Measurements from ENCODE around the gene ETV5. TPM values are rescaled to one million over a fixed set of nuclear protein-coding genes. Genes with fewer than 3 reads are reported as not detected.

ETV5 gene
- total and polyA plus RNA-seq, 2 donors (not counting 1 experiment from before 2014, with no cell fraction given), result 23.1 to 24.9 TPM

GRCh38 chr3:186149319-186149960 lies 40.6 kb upstream of the ETV5 start:
- Histone ChIP-seq H2AFZ (ENCODE audit: low read length) (no peak overlapping the region), H3K79me2 (ENCODE audit: control insufficient read depth, insufficient read depth, low read length) (no peaks in the 10 kb centered on the region), H3K4me2 (ENCODE audit: extremely low read depth, insufficient read depth, low read length) (no peak overlapping the region), H3K9me3 (ENCODE audit: control insufficient read depth, insufficient read depth, low read depth, low read length) (no peaks in the 10 kb centered on the region), H3K9ac (ENCODE audit: insufficient read depth, low read length) (no peak overlapping the region), H3K27me3 (ENCODE audit: control insufficient read depth, insufficient read depth, low read length) (no peaks in the 10 kb centered on the region), H3K4me1 (ENCODE audit: control insufficient read depth, extremely low read depth, insufficient read depth, low read length) (no peaks in the 10 kb centered on the region), H3K27ac (ENCODE audit: insufficient read depth, low read length) (no peak overlapping the region), H4K20me1 (ENCODE audit: control insufficient read depth, extremely low read depth, insufficient read depth, low read length) (no peaks in the 10 kb centered on the region), H3K4me3 (replicated peaks in 1 of 4; ENCODE audit: control extremely low read depth in 1 of 4, insufficient read depth in 1 of 4, low read depth in 3 of 4, low read length in 4 of 4) (no peak overlapping the region), H3K36me3 (ENCODE audit: control insufficient read depth, insufficient read depth, low read length) (no peaks in the 10 kb centered on the region)
- no peak for DNase-seq (ENCODE audit: low read depth in 2 of 2)
- TF ChIP-seq CTCF (conservative IDR thresholded peaks at IDR 0.05 in 1 of 2, IDR thresholded peaks at IDR 0.05 in 1 of 2; ENCODE audit: low read depth in 1 of 2, low read length in 2 of 2) (no peak), EZH2 (IDR thresholded peaks at IDR 0.05; ENCODE audit: low read length, missing control alignments) (no peak)

- no peaks in the 10 kb centered on the region for H3K9me3 ChIP-seq (ENCODE audit: control insufficient read depth, insufficient read depth, low read depth, low read length)
- no peak overlapping the region for H3K4me3 ChIP-seq (replicated peaks in 1 of 4; ENCODE audit: control extremely low read depth in 1 of 4, insufficient read depth in 1 of 4, low read depth in 3 of 4, low read length in 4 of 4)
- H3K27ac ChIP-seq (ENCODE audit: insufficient read depth, low read length), result no peak overlapping the region
- H3K79me2 ChIP-seq (ENCODE audit: control insufficient read depth, insufficient read depth, low read length), result no peaks in the 10 kb centered on the region
- no peaks in the 10 kb centered on the region for H4K20me1 ChIP-seq (ENCODE audit: control insufficient read depth, extremely low read depth, insufficient read depth, low read length)
- H3K4me1 ChIP-seq (ENCODE audit: control insufficient read depth, extremely low read depth, insufficient read depth, low read length), result no peaks in the 10 kb centered on the region
- no peaks in the 10 kb centered on the region for H3K27me3 ChIP-seq (ENCODE audit: control insufficient read depth, insufficient read depth, low read length)
- no peak overlapping the region for H2AFZ ChIP-seq (ENCODE audit: low read length)
- DNase-seq (ENCODE audit: low read depth in 2 of 2), result no peak
- no peak overlapping the region for H3K9ac ChIP-seq (ENCODE audit: insufficient read depth, low read length)
- no peak overlapping the region for H3K4me2 ChIP-seq (ENCODE audit: extremely low read depth, insufficient read depth, low read length)
- TF ChIP-seq EZH2 (IDR thresholded peaks at IDR 0.05; ENCODE audit: low read length, missing control alignments), result no peak
- TF ChIP-seq CTCF (conservative IDR thresholded peaks at IDR 0.05 in 1 of 2, IDR thresholded peaks at IDR 0.05 in 1 of 2; ENCODE audit: low read depth in 1 of 2, low read length in 2 of 2), result no peak
- H3K36me3 ChIP-seq (ENCODE audit: control insufficient read depth, insufficient read depth, low read length), result no peaks in the 10 kb centered on the region
These were observed 35.4 kb upstream of the ETV5 start for GRCh38 chr3:186144257-186144656.

GRCh38 chr3:186143250-186143649 lies 34.4 kb upstream of the ETV5 start:
- no peaks in the 10 kb centered on the region for H3K36me3 ChIP-seq (ENCODE audit: control insufficient read depth, insufficient read depth, low read length)
- no peaks in the 10 kb centered on the region for H3K4me1 ChIP-seq (ENCODE audit: control insufficient read depth, extremely low read depth, insufficient read depth, low read length)
- no peaks in the 10 kb centered on the region for H3K9me3 ChIP-seq (ENCODE audit: control insufficient read depth, insufficient read depth, low read depth, low read length)
- no peak overlapping the region for H3K9ac ChIP-seq (ENCODE audit: insufficient read depth, low read length)
- H3K79me2 ChIP-seq (ENCODE audit: control insufficient read depth, insufficient read depth, low read length), result no peaks in the 10 kb centered on the region
- H3K27ac ChIP-seq (ENCODE audit: insufficient read depth, low read length), result no peak overlapping the region
- H2AFZ ChIP-seq (ENCODE audit: low read length), result no peak overlapping the region
- no peak overlapping the region for H3K4me3 ChIP-seq (replicated peaks in 1 of 4; ENCODE audit: control extremely low read depth in 1 of 4, insufficient read depth in 1 of 4, low read depth in 3 of 4, low read length in 4 of 4)
- H3K4me2 ChIP-seq (ENCODE audit: extremely low read depth, insufficient read depth, low read length), result no peak overlapping the region
- no peak for DNase-seq (ENCODE audit: low read depth in 2 of 2)
- H4K20me1 ChIP-seq (ENCODE audit: control insufficient read depth, extremely low read depth, insufficient read depth, low read length), result no peaks in the 10 kb centered on the region
- no peaks in the 10 kb centered on the region for H3K27me3 ChIP-seq (ENCODE audit: control insufficient read depth, insufficient read depth, low read length)
- TF ChIP-seq EZH2 (IDR thresholded peaks at IDR 0.05; ENCODE audit: low read length, missing control alignments) (no peak), CTCF (conservative IDR thresholded peaks at IDR 0.05 in 1 of 2, IDR thresholded peaks at IDR 0.05 in 1 of 2; ENCODE audit: low read depth in 1 of 2, low read length in 2 of 2) (no peak)

Data from fibroblast of lung (primary cell).